Measurements from ENCODE around the gene CYP26B1. TPM values are rescaled to one million over a fixed set of nuclear protein-coding genes. Genes with fewer than 3 reads are reported as not detected.

Gene CYP26B1
- total RNA-seq, 1 experiment from 2014 or later: 3.0 TPM

DNA sequence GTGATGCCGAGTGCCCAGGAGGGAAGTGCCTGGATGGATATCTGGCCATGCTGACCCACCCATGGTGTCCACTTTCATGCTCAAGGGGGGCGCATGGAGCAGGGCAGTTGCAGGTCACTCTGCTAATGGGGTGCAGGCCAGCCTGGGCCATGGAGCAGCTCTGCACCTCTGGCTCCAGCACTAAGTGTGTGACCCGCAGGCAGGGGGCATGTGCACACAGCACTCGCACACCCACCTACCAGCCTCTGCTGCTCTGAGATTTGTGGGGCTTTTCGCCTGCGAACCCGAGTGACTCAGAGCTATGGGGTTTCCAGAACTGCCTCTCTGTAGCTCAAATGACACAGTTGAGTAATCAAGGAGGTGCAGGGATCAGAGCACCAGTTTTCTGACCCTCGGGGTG is 66.2 kb downstream of the CYP26B1 start:
- intact Hi-C loops (cut with micrococcal nuclease; ENCODE audit: unreplicated experiment): no loop called here
- no peak for DNase-seq

DNA sequence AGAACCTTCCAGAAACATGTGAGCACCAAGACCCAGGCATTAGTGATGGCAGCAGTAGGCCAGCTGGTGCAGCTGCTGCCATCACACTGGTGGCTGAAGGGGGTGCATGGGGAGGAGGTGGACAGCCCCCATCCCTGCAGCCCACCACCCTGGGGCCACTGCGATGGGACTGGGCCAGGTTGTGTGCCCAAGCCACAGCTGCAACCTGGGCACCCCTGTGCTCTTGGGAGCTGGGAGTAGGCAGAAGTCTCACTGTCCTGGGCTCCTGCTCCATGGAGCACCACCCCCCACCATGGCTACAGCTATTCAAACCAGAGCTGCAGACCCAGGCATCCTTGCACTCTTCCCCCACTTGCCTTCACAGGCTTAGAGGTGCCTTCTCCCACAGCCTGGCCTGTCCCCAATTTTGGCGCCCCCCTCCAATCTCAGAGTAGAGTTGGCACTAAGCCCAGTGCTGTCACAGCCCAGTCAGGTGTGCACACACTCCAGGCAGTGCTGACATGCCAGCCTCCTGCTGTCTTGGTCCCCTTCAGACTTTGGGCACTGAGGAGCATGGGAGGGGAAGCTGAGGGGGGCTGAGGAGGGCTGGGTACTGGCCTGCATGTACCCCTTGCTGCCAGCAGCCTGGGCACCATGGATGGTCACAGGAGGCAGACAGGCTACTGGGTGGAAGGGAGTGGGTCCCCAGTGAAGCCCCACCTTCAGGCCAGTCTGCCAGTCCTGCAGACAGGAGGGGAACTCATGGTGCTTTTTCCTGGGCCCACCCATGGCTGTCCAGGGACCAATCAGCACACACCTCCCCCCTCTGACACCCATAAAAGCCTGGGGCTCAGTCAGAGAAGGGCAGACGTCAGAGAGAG is 67.1 kb downstream of the CYP26B1 start:
- Mint-ChIP-seq H3K4me1 (ENCODE audit: low read depth, unreplicated experiment) (peaks cover 16% of the 10 kb centered on the region), H3K27me3 (ENCODE audit: unreplicated experiment) (peaks cover 11% of the 10 kb centered on the region), H3K36me3 (ENCODE audit: insufficient read depth, unreplicated experiment) (no peaks in the 10 kb centered on the region), H3K27ac (ENCODE audit: unreplicated experiment) (no peak overlapping the region), H3K4me3 (ENCODE audit: low read depth, unreplicated experiment) (no peak overlapping the region), H3K9me3 (ENCODE audit: low read depth, unreplicated experiment) (no peaks in the 10 kb centered on the region)
- intact Hi-C loops (cut with micrococcal nuclease; ENCODE audit: unreplicated experiment): no loop called here
- CTCF ChIA-PET: interaction anchor here (0.9 kb wide), 1 partner anchor 68 kb away, joined by 3 read pairs; no protein-coding TSS in a partner anchor
- no TSS peak for BruUV-seq (replicated peaks)
- TF ChIP-seq CTCF (IDR thresholded peaks at IDR 0.05; ENCODE audit: unreplicated experiment): no peak
- DNase-seq: no peak

More for the DNA sequence above, 66.2 kb downstream of the CYP26B1 start:
- CTCF ChIA-PET: no interaction called here
- Mint-ChIP-seq H3K9me3 (ENCODE audit: low read depth, unreplicated experiment) (no peaks in the 10 kb centered on the region), H3K36me3 (ENCODE audit: insufficient read depth, unreplicated experiment) (no peaks in the 10 kb centered on the region), H3K4me1 (ENCODE audit: low read depth, unreplicated experiment) (peaks cover 16% of the 10 kb centered on the region), H3K27me3 (ENCODE audit: unreplicated experiment) (peaks cover 20% of the 10 kb centered on the region), H3K4me3 (ENCODE audit: low read depth, unreplicated experiment) (no peak overlapping the region), H3K27ac (ENCODE audit: unreplicated experiment) (no peak overlapping the region)
- no TSS peak for BruUV-seq (replicated peaks)
- no peak for TF ChIP-seq CTCF (IDR thresholded peaks at IDR 0.05; ENCODE audit: unreplicated experiment)

Measured in Calu3 (cell line).